Astrocyte (in vitro differentiated cells and primary cell): Measurements from ENCODE around the gene IL20RA. TPM values are rescaled to one million over a fixed set of nuclear protein-coding genes. Genes with fewer than 3 reads are reported as not detected.

Experiments
- DNase-seq: peaks from one replicate; pipeline ENCODE4 v3.0.0-alpha.2; 2010; ENCODE audit warnings: low read depth
- FAIRE-seq: peaks from 2 replicates; lab custom pipeline; 2011; peaks lifted over from hg19 to GRCh38; lab: Jason Lieb, UNC
- H2AFZ ChIP-seq: 2 replicates; pipeline ENCODE4 v1.6.0; 2012; ENCODE audit warnings: low read depth, low read length, inconsistent platforms
- H3K27ac ChIP-seq: 2 replicates; pipeline ENCODE4 v1.5.1; 2011; ENCODE audit warnings: low read depth, low read length, inconsistent platforms
- H3K27me3 ChIP-seq: 2 replicates; pipeline ENCODE4 v1.6.0; 2011; ENCODE audit warnings: low read length, inconsistent platforms; ENCODE audit not compliant: insufficient read depth
- H3K36me3 ChIP-seq: 2 replicates; pipeline ENCODE4 v1.5.1; 2011; ENCODE audit warnings: low read length, inconsistent platforms; ENCODE audit not compliant: insufficient read depth
- H3K4me1 ChIP-seq: 2 replicates; pipeline ENCODE4 v1.5.1; 2011; ENCODE audit warnings: low read length, inconsistent platforms; ENCODE audit not compliant: insufficient read depth
- H3K4me2 ChIP-seq: 2 replicates; pipeline ENCODE4 v1.6.0; 2012; ENCODE audit warnings: low read length, inconsistent platforms
- H3K4me3 ChIP-seq: 2 replicates; pipeline ENCODE4 v1.5.1; 2011; ENCODE audit warnings: low read depth, mild to moderate bottlenecking, low read length, inconsistent platforms; ENCODE audit not compliant: insufficient read depth
- H3K79me2 ChIP-seq: 2 replicates; pipeline ENCODE4 v1.6.0; 2012; ENCODE audit warnings: mild to moderate bottlenecking, low read length, inconsistent platforms; ENCODE audit not compliant: insufficient read depth
- H3K9ac ChIP-seq: 2 replicates; pipeline ENCODE4 v1.6.0; 2012; ENCODE audit warnings: mild to moderate bottlenecking, low read length, inconsistent platforms
- H3K9me3 ChIP-seq: 2 replicates; pipeline ENCODE4 v1.5.1; 2012; ENCODE audit warnings: low read depth, mild to moderate bottlenecking, low read length, inconsistent platforms; ENCODE audit not compliant: insufficient read depth
- H4K20me1 ChIP-seq: 2 replicates; pipeline ENCODE4 v1.6.0; 2012; ENCODE audit warnings: low read length, inconsistent platforms; ENCODE audit not compliant: insufficient read depth
- H3K27ac Mint-ChIP-seq: one replicate; pipeline ENCODE4 v1.8.0; 2021; ENCODE audit warnings: mild to moderate bottlenecking, mixed read lengths; ENCODE audit not compliant: unreplicated experiment
- H3K27me3 Mint-ChIP-seq: one replicate; pipeline ENCODE4 v1.8.0; 2021; ENCODE audit warnings: low read depth, mixed read lengths; ENCODE audit not compliant: unreplicated experiment
- H3K36me3 Mint-ChIP-seq: one replicate; pipeline ENCODE4 v1.8.0; 2021; ENCODE audit warnings: low read depth, mixed read lengths; ENCODE audit not compliant: unreplicated experiment
- H3K4me1 Mint-ChIP-seq: one replicate; pipeline ENCODE4 v1.8.0; 2021; ENCODE audit warnings: low read depth, mixed read lengths; ENCODE audit not compliant: unreplicated experiment
- H3K4me3 Mint-ChIP-seq: one replicate; pipeline ENCODE4 v1.8.0; 2021; ENCODE audit warnings: mild to moderate bottlenecking, moderate library complexity, mixed read lengths; ENCODE audit not compliant: unreplicated experiment
- H3K9me3 Mint-ChIP-seq: one replicate; pipeline ENCODE4 v1.8.0; 2021; ENCODE audit warnings: mild to moderate bottlenecking, mixed read lengths; ENCODE audit not compliant: unreplicated experiment
- EZH2 ChIP-seq: IDR thresholded peaks from 2 replicates; pipeline ENCODE4 v1.6.1; 2012; ENCODE audit warnings: mild to moderate bottlenecking, low read length, inconsistent platforms; ENCODE audit not compliant: insufficient read depth
- total RNA-seq: library from RNA; stranded (reverse); gene quantifications from 2 replicates; pipeline ENCODE4 v1.2.1, GENCODE V29; 2021
- TF ChIP-seq, protein P1 (sequence below): IDR thresholded peaks from 2 replicates; pipeline ENCODE4 v1.5.1; 2011; ENCODE audit warnings: low read depth, mild to moderate bottlenecking, inconsistent platforms, low read length, moderate library complexity; ENCODE audit not compliant: insufficient read depth

Gene IL20RA
- total RNA-seq, 1 donor from 2014 or later, result 0.07 TPM

DNA sequence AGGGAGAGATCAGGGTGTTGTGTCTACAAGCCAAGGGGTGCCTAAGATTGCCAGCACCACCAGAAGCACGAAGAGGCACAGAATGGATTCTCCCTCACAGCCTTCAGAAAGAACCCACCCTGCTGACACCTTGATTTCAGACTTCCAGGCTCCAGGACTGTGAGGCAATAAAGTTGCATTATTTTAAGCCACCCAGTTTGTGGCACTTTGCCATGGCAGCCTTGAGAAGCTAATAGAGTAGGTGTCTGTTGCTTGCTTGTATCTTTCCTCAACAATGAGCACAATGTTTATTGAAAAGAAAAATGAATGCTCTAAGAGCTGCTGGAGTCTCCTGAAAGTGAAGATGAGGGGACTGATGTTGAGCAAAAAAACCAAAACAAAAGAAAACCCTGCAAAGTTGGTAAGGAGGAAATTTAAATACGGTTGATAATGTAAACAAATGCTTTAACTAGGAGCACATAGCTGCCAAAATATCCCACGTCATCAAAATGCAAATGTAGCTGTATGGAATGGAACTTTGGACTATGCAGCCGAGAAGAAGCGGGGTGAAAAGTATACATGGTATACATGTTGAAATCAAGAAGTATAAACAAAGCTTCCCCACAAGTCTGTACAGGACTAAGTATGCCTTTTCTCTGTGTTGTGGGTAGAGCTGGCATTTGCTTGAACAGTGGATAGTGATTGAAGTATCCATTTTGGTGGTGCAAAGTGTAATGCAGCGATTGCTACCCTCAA, 8.0 kb downstream of the IL20RA start:
- FAIRE-seq (no peak), DNase-seq (no peak)
- Histone ChIP-seq H2AFZ (no peak overlapping the region), H3K79me2 (no peaks in the 10 kb centered on the region), H3K9me3 (no peaks in the 10 kb centered on the region), H3K4me2 (no peak overlapping the region), H3K36me3 (no peaks in the 10 kb centered on the region), H3K4me1 (no peaks in the 10 kb centered on the region), H4K20me1 (no peaks in the 10 kb centered on the region), H3K27ac (no peak overlapping the region), H3K27me3 (peaks cover 18% of the 10 kb centered on the region), H3K9ac (no peak overlapping the region), H3K4me3 (no peak overlapping the region)
- H3K27ac Mint-ChIP-seq, result no peak overlapping the region
- TF ChIP-seq, protein P1, sequence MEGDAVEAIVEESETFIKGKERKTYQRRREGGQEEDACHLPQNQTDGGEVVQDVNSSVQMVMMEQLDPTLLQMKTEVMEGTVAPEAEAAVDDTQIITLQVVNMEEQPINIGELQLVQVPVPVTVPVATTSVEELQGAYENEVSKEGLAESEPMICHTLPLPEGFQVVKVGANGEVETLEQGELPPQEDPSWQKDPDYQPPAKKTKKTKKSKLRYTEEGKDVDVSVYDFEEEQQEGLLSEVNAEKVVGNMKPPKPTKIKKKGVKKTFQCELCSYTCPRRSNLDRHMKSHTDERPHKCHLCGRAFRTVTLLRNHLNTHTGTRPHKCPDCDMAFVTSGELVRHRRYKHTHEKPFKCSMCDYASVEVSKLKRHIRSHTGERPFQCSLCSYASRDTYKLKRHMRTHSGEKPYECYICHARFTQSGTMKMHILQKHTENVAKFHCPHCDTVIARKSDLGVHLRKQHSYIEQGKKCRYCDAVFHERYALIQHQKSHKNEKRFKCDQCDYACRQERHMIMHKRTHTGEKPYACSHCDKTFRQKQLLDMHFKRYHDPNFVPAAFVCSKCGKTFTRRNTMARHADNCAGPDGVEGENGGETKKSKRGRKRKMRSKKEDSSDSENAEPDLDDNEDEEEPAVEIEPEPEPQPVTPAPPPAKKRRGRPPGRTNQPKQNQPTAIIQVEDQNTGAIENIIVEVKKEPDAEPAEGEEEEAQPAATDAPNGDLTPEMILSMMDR, result no peak
- no peak for TF ChIP-seq EZH2
- peaks cover 21% of the 10 kb centered on the region for H3K9me3 Mint-ChIP-seq
- peaks cover 11% of the 10 kb centered on the region for H3K4me1 Mint-ChIP-seq
- H3K4me3 Mint-ChIP-seq, result no peak overlapping the region
- H3K36me3 Mint-ChIP-seq, result peaks cover 1% of the 10 kb centered on the region
- peaks cover 17% of the 10 kb centered on the region for H3K27me3 Mint-ChIP-seq

DNA sequence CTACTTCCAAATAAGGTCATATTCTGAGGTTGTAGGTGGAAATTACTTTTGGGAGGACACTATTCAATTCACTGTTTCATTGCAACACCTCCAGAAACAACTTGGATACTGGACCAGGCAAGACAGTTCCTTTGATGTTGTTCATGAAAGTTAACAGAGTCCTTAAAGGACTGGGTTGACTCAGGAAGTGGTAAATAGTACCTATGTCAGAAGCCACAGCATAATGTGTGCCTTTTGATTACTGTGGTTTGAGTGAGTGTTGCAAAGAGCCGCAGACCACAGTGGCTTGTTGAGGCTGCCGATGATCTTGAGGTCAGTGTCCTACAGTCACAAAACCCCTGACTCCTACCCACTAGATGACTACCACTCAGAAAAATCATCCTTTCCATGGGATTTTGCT, 10.9 kb downstream of the IL20RA start:
- H3K4me2 ChIP-seq, result no peak overlapping the region
- peaks cover 12% of the 10 kb centered on the region for H3K9me3 Mint-ChIP-seq
- FAIRE-seq (no peak), DNase-seq (peak; percentile 75)
- H3K27me3 Mint-ChIP-seq, result peaks cover 21% of the 10 kb centered on the region
- no peaks in the 10 kb centered on the region for H3K36me3 ChIP-seq
- no peak overlapping the region for H2AFZ ChIP-seq
- H3K4me1 ChIP-seq, result no peaks in the 10 kb centered on the region
- no peaks in the 10 kb centered on the region for H3K79me2 ChIP-seq
- H3K9me3 ChIP-seq, result no peaks in the 10 kb centered on the region
- H3K9ac ChIP-seq, result no peak overlapping the region
- H3K27me3 ChIP-seq, result peaks cover 21% of the 10 kb centered on the region
- H3K4me1 Mint-ChIP-seq, result peaks cover 11% of the 10 kb centered on the region
- H3K4me3 ChIP-seq, result no peak overlapping the region
- TF ChIP-seq, protein P1, result no peak
- no peak for TF ChIP-seq EZH2
- no peak overlapping the region for H3K27ac Mint-ChIP-seq
- H3K4me3 Mint-ChIP-seq, result no peak overlapping the region
- peaks cover 1% of the 10 kb centered on the region for H3K36me3 Mint-ChIP-seq
- no peaks in the 10 kb centered on the region for H4K20me1 ChIP-seq
- H3K27ac ChIP-seq, result no peak overlapping the region

DNA sequence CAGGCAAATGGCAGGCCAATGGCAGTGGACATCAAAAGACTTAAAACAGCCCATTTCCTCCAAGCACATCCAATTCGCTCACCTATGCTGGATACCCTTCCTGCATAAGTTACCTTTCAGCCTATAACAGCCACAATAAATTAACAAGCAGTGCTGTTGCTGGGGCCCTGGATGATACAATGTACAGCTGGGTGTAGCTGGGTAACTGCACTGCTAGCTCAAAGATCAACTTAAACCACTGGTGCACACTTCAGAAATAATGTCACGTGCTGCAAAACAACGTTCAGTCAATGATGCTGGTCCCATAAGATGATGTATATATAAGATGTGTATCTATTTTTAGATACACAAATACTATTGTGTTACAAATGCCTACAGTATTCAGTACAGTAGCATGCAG, 13.6 kb downstream of the IL20RA start:
- Histone ChIP-seq H3K4me3 (no peak overlapping the region), H2AFZ (no peak overlapping the region), H3K27me3 (peaks cover 9% of the 10 kb centered on the region), H3K27ac (no peak overlapping the region), H3K36me3 (no peaks in the 10 kb centered on the region), H3K79me2 (no peaks in the 10 kb centered on the region), H3K4me1 (no peaks in the 10 kb centered on the region), H4K20me1 (no peaks in the 10 kb centered on the region), H3K4me2 (no peak overlapping the region), H3K9me3 (no peaks in the 10 kb centered on the region), H3K9ac (no peak overlapping the region)
- Mint-ChIP-seq H3K9me3 (peaks cover 12% of the 10 kb centered on the region), H3K36me3 (peaks cover 1% of the 10 kb centered on the region), H3K4me1 (peaks cover 7% of the 10 kb centered on the region), H3K4me3 (no peak overlapping the region), H3K27ac (no peak overlapping the region), H3K27me3 (peaks cover 21% of the 10 kb centered on the region)
- TF ChIP-seq, protein P1, result no peak
- TF ChIP-seq EZH2, result no peak
- DNase-seq (no peak), FAIRE-seq (no peak)
